Hepatocyte (in vitro differentiated cells): Measurements from ENCODE around the gene KIAA1958.

Source experiments
- CTCF ChIP-seq: fragments of 200-600 bp; sonication (generic); IDR thresholded peaks from 2 replicates; pipeline ENCODE4 v1.5.1; 2016; ENCODE audit warnings: antibody characterized with exemption, mild to moderate bottlenecking; ENCODE audit not compliant: poor library complexity
- EZH2 ChIP-seq: fragments of 200-600 bp; sonication (generic); IDR thresholded peaks from 2 replicates; pipeline ENCODE4 v1.6.1; 2016; ENCODE audit warnings: antibody characterized with exemption, mild to moderate bottlenecking, borderline replicate concordance

DNA sequence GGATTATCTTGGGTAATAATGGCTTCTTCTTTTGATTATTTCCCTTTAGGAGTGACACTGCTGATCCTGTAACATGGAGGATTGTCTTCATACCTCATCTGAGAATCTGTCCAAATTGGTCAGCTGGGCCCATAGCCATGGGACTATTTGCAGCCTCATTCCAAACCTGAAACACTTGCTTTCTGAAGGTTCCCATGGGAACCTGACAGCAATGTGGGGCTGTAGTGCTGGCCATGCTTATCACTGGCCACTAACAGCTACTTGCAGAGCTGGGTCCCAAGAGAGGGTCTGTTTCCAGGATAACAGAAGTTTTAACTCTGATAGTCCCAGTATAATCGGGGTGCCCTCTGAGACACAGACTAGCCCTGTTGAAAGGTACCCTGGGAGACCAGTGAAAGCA is 87.4 kb downstream of the KIAA1958 start:
- TF ChIP-seq CTCF (no peak), EZH2 (no peak)
